Kidney epithelial cell (primary cell): Measurements from ENCODE around the gene PRMT7. TPM values are rescaled to one million over a fixed set of nuclear protein-coding genes. Genes with fewer than 3 reads are reported as not detected.

Source experiments
- DNase-seq: peaks from one replicate; pipeline ENCODE4 v3.0.0-alpha.2; 2010; ENCODE audit warnings: low read depth
- H3K27me3 ChIP-seq: 2 replicates; pipeline ENCODE4 v1.6.0; 2011; ENCODE audit warnings: low read length; ENCODE audit not compliant: control insufficient read depth, insufficient read depth
- H3K36me3 ChIP-seq: 2 replicates; pipeline ENCODE4 v1.5.1; 2011; ENCODE audit warnings: low read length; ENCODE audit not compliant: control insufficient read depth, insufficient read depth
- H3K4me3 ChIP-seq: 2 replicates; pipeline ENCODE4 v1.5.1; 2011; ENCODE audit warnings: low read depth, mild to moderate bottlenecking, control low read depth, low read length
- CTCF ChIP-seq: IDR thresholded peaks from 2 replicates; pipeline ENCODE4 v1.5.1; 2011; ENCODE audit warnings: mild to moderate bottlenecking, moderate library complexity, low read length, control low read depth, inconsistent platforms; ENCODE audit not compliant: insufficient read depth, poor library complexity, severe bottlenecking
- total RNA-seq: library from RNA; depleted of rRNA; stranded (reverse); fragments of >200 nt; gene quantifications from 2 replicates; pipeline ENCODE4 v1.2.3, GENCODE V29; 2015

Gene PRMT7
- total RNA-seq = 37.0 and 41.8 TPM in 2 replicates

- no peaks in the 10 kb centered on the region for H3K36me3 ChIP-seq
- TF ChIP-seq CTCF = no peak
- H3K27me3 ChIP-seq = no peaks in the 10 kb centered on the region
- H3K4me3 ChIP-seq = peak within 1 kb of the TSS; percentile 88
- peak; percentile 64 for DNase-seq
Observed at GRCh38 chr16:68310774-68311511, at the start of gene PRMT7, which contains the start of gene SLC7A6OS. Gene PRMT7, plus strand, starts transcription at chr16:68311019. Its CDS starts 4,961 bp downstream, at chr16:68315980. Gene SLC7A6OS, minus strand, starts transcription at chr16:68310946. Its CDS starts 20 bp downstream, at chr16:68310926.

GRCh38 chr16:68263559-68264127 is 47.2 kb upstream of the PRMT7 start:
- no peak for TF ChIP-seq CTCF
- DNase-seq = no peak
- H3K27me3 ChIP-seq = no peaks in the 10 kb centered on the region
- H3K4me3 ChIP-seq = peak overlapping the region; percentile 55
- H3K36me3 ChIP-seq = no peaks in the 10 kb centered on the region

- H3K36me3 ChIP-seq = no peaks in the 10 kb centered on the region
Observed at GRCh38 chr16:68264128-68265077, 46.4 kb upstream of the PRMT7 start, which contains the start of gene SLC7A6. Gene SLC7A6, plus strand, starts transcription at chr16:68264526. Its CDS starts 10,201 bp downstream, at chr16:68274727.

GRCh38 chr16:68265078-68265920 is 45.5 kb upstream of the PRMT7 start:
- peak; percentile 45 for DNase-seq
- no peaks in the 10 kb centered on the region for H3K27me3 ChIP-seq
- TF ChIP-seq CTCF = no peak
- H3K4me3 ChIP-seq = peak overlapping the region; percentile 55
- no peaks in the 10 kb centered on the region for H3K36me3 ChIP-seq

More at GRCh38 chr16:68264128-68265077, 46.4 kb upstream of the PRMT7 start, which contains the start of gene SLC7A6:
- TF ChIP-seq CTCF = peak; percentile 76
- peak within 1 kb of the TSS; percentile 55 for H3K4me3 ChIP-seq
- H3K27me3 ChIP-seq = no peaks in the 10 kb centered on the region
- DNase-seq = no peak

- Histone ChIP-seq H3K4me3 (no peak overlapping the region), H3K36me3 (no peaks in the 10 kb centered on the region), H3K27me3 (no peaks in the 10 kb centered on the region)
- DNase-seq = no peak
- no peak for TF ChIP-seq CTCF
Observed at GRCh38 chr16:68267612-68268405, 43.0 kb upstream of the PRMT7 start.
